Large intestine (tissue), 3 donors: ENCODE measurements around the gene ARMC9. TPM values are rescaled to one million over a fixed set of nuclear protein-coding genes. Genes with fewer than 3 reads are reported as not detected.

ENCODE experiments used
- DNase-seq, 2 donors: peaks; one replicate each; pipeline versions ENCODE4 v3.0.0 to v3.0.0-alpha.2; 2013
- H3K27ac ChIP-seq: one replicate; pipeline ENCODE4 v1.5.1; 2013; ENCODE audit warnings: low read length
- H3K27me3 ChIP-seq: 2 replicates; pipeline ENCODE4 v1.6.1; 2013; ENCODE audit warnings: low read length; ENCODE audit not compliant: control insufficient read depth, insufficient read depth
- H3K36me3 ChIP-seq: 2 replicates; pipeline ENCODE4 v1.6.1; 2013; ENCODE audit warnings: low read length; ENCODE audit not compliant: control insufficient read depth, insufficient read depth
- H3K4me1 ChIP-seq: one replicate; pipeline ENCODE4 v1.6.1; 2013; ENCODE audit warnings: low read length; ENCODE audit not compliant: control insufficient read depth, insufficient read depth
- H3K4me3 ChIP-seq: one replicate; pipeline ENCODE4 v1.5.1; 2013; ENCODE audit warnings: low read length
- H3K9me3 ChIP-seq: one replicate; pipeline ENCODE4 v1.6.1; 2013; ENCODE audit warnings: mild to moderate bottlenecking, low read depth, low read length, moderate library complexity; ENCODE audit not compliant: control insufficient read depth
- WGBS: methylation state at CpG from one replicate; pipeline ENCODE4 v1.1.5; 2013; ENCODE audit warnings: low lambda C conversion rate; ENCODE audit not compliant: insufficient coverage; 5-methylcytosine and 5-hydroxymethylcytosine counted together
- polyA plus RNA-seq: library from polyadenylated mRNA; unstranded; fragments of 120-200 nt; gene quantifications from one replicate; pipeline ENCODE4 v1.2.1, GENCODE V29; 2013

ARMC9 gene
- polyA plus RNA-seq, 1 donor: 14.4 TPM

GRCh38 chr2:231422056-231422455, 223.6 kb downstream of the ARMC9 start:
- Histone ChIP-seq H3K36me3 (no peaks in the 10 kb centered on the region), H3K27ac (no peak overlapping the region), H3K4me3 (no peak overlapping the region), H3K27me3 (no peaks in the 10 kb centered on the region), H3K9me3 (peaks cover 2% of the 10 kb centered on the region), H3K4me1 (peaks cover 7% of the 10 kb centered on the region)
- 100% methylated on average over 1 of the region's 2 CpGs for WGBS
- DNase-seq: no peak

- no peak for DNase-seq
- Histone ChIP-seq H3K27me3 (no peaks in the 10 kb centered on the region), H3K9me3 (peaks cover 2% of the 10 kb centered on the region), H3K4me3 (no peak overlapping the region), H3K27ac (no peak overlapping the region), H3K4me1 (peaks cover 7% of the 10 kb centered on the region), H3K36me3 (no peaks in the 10 kb centered on the region)
- WGBS: 100% methylated on average over 1 of the region's 10 CpGs
These were observed 224.7 kb downstream of the ARMC9 start for GRCh38 chr2:231423176-231423575.

Other genes with a start within 250 kb of the ARMC9 start
- not detected for gene SPATA3, start 202.5 kb upstream of the ARMC9 start, polyA plus RNA-seq
- gene C2orf72, start 161.1 kb upstream of the ARMC9 start, polyA plus RNA-seq: 42.0 TPM
- 58.7 TPM for gene PSMD1, start 141.8 kb upstream of the ARMC9 start, polyA plus RNA-seq
- 6.7 TPM for gene HTR2B, start 73.6 kb upstream of the ARMC9 start, polyA plus RNA-seq
- gene B3GNT7, start 197.1 kb downstream of the ARMC9 start, polyA plus RNA-seq: 43.5 TPM